ENCODE results near the gene HARBI1. TPM values are rescaled to one million over a fixed set of nuclear protein-coding genes. Genes with fewer than 3 reads are reported as not detected.

The HARBI1 gene
- total RNA-seq, 2 donors from 2014 or later = 7.5 to 8.4 TPM

- no peaks in the 10 kb centered on the region for H3K27me3 Mint-ChIP-seq (ENCODE audit: insufficient read depth)
- peaks cover 8% of the 10 kb centered on the region for H3K4me1 Mint-ChIP-seq
- no peak for DNase-seq
- Histone ChIP-seq H3K4me3 (ENCODE audit: low read length) (no peak overlapping the region), H3K9ac (ENCODE audit: extremely low read depth, low read length, poor library complexity, severe bottlenecking) (no peak overlapping the region), H3K9me3 (ENCODE audit: control insufficient read depth, low read length) (peaks cover 3% of the 10 kb centered on the region), H3K4me1 (ENCODE audit: control insufficient read depth, insufficient read depth, low read length) (no peaks in the 10 kb centered on the region), H3K27ac (ENCODE audit: low read depth, low read length) (no peak overlapping the region), H3K27me3 (ENCODE audit: control insufficient read depth, insufficient read depth, low read length, poor library complexity, severe bottlenecking) (no peaks in the 10 kb centered on the region), H3K36me3 (ENCODE audit: control insufficient read depth, insufficient read depth, low read length) (peaks cover 46% of the 10 kb centered on the region)
- H3K27ac Mint-ChIP-seq = no peak overlapping the region
- WGBS, 2 experiments (ENCODE audit: insufficient coverage in 1 of 2, insufficient read length in 1 of 2) = 100% methylated on average over 1 of the region's 1 CpG
- H3K9me3 Mint-ChIP-seq = no peaks in the 10 kb centered on the region
- peaks cover 51% of the 10 kb centered on the region for H3K36me3 Mint-ChIP-seq (ENCODE audit: low read depth)
- H3K4me3 Mint-ChIP-seq = no peak overlapping the region
- TF ChIP-seq, protein P1, sequence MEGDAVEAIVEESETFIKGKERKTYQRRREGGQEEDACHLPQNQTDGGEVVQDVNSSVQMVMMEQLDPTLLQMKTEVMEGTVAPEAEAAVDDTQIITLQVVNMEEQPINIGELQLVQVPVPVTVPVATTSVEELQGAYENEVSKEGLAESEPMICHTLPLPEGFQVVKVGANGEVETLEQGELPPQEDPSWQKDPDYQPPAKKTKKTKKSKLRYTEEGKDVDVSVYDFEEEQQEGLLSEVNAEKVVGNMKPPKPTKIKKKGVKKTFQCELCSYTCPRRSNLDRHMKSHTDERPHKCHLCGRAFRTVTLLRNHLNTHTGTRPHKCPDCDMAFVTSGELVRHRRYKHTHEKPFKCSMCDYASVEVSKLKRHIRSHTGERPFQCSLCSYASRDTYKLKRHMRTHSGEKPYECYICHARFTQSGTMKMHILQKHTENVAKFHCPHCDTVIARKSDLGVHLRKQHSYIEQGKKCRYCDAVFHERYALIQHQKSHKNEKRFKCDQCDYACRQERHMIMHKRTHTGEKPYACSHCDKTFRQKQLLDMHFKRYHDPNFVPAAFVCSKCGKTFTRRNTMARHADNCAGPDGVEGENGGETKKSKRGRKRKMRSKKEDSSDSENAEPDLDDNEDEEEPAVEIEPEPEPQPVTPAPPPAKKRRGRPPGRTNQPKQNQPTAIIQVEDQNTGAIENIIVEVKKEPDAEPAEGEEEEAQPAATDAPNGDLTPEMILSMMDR (conservative IDR thresholded peaks at IDR 0.05) = no peak
Measured at GRCh38 chr11:46632502-46632901, 15.5 kb upstream of the HARBI1 start.

DNA sequence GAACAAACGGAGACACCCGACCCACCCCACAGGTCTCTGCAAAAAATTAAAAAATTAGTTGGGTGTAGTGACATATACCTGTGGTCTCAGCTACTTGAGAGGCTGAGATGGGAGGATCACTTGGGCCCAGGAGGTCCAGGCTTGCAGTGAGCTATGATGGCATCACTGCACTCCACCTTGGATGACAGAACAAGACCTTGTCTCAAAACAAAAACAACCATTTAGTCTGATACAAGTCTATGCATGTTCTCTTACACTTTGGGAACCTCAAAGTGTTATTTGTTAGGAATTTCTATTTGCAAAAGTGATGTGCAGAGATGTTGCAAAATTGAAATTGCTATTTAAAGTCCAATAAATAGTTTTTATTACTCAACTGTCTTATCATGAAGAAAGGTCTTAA, 14.6 kb upstream of the HARBI1 start:
- H3K27me3 Mint-ChIP-seq (ENCODE audit: insufficient read depth) = no peaks in the 10 kb centered on the region
- H3K9me3 Mint-ChIP-seq = no peaks in the 10 kb centered on the region
- no peak overlapping the region for H3K27ac ChIP-seq (ENCODE audit: low read depth, low read length)
- peaks cover 8% of the 10 kb centered on the region for H3K4me1 Mint-ChIP-seq
- DNase-seq = peak; percentile 19
- peaks cover 51% of the 10 kb centered on the region for H3K36me3 Mint-ChIP-seq (ENCODE audit: low read depth)
- no peak overlapping the region for H3K4me3 ChIP-seq (ENCODE audit: low read length)
- peaks cover 43% of the 10 kb centered on the region for H3K36me3 ChIP-seq (ENCODE audit: control insufficient read depth, insufficient read depth, low read length)
- H3K9ac ChIP-seq (ENCODE audit: extremely low read depth, low read length, poor library complexity, severe bottlenecking) = no peak overlapping the region
- H3K27me3 ChIP-seq (ENCODE audit: control insufficient read depth, insufficient read depth, low read length, poor library complexity, severe bottlenecking) = no peaks in the 10 kb centered on the region
- H3K4me3 Mint-ChIP-seq = no peak overlapping the region
- no peaks in the 10 kb centered on the region for H3K4me1 ChIP-seq (ENCODE audit: control insufficient read depth, insufficient read depth, low read length)
- TF ChIP-seq, protein P1 (conservative IDR thresholded peaks at IDR 0.05) = no peak
- H3K9me3 ChIP-seq (ENCODE audit: control insufficient read depth, low read length) = no peaks in the 10 kb centered on the region
- WGBS, 2 experiments (ENCODE audit: insufficient coverage in 1 of 2, insufficient read length in 1 of 2) = 95% methylated on average over 2 of the region's 2 CpGs; no CpG with 5 or more reads in 1 of the 2 experiments
- no peak overlapping the region for H3K27ac Mint-ChIP-seq

DNA sequence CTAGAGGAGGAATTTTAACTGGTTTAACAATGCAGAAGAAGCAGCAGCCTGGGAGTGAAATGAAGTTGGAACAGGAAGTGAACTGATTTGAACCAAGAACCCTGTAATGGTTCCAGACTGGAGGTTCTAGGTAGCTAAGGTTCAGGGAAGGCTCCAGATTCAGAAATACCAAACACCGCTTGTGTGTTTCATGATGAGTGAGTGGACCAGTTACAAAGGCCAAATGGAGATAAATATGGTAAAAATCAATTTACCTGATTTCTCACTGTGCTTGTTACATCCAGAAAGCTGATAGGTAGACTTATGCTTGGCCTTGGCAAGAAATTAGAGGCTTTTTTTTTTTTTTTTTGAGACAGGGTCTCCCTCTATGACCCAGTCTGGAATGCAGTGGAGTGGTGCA, 13.2 kb upstream of the HARBI1 start:
- no peaks in the 10 kb centered on the region for H3K4me1 ChIP-seq (ENCODE audit: control insufficient read depth, insufficient read depth, low read length)
- TF ChIP-seq, protein P1 (conservative IDR thresholded peaks at IDR 0.05) = no peak
- no peak overlapping the region for H3K9ac ChIP-seq (ENCODE audit: extremely low read depth, low read length, poor library complexity, severe bottlenecking)
- H3K9me3 ChIP-seq (ENCODE audit: control insufficient read depth, low read length) = peaks cover 6% of the 10 kb centered on the region
- H3K27me3 ChIP-seq (ENCODE audit: control insufficient read depth, insufficient read depth, low read length, poor library complexity, severe bottlenecking) = no peaks in the 10 kb centered on the region
- peaks cover 51% of the 10 kb centered on the region for H3K36me3 Mint-ChIP-seq (ENCODE audit: low read depth)
- H3K27me3 Mint-ChIP-seq (ENCODE audit: insufficient read depth) = no peaks in the 10 kb centered on the region
- no peak overlapping the region for H3K4me3 Mint-ChIP-seq
- no peaks in the 10 kb centered on the region for H3K9me3 Mint-ChIP-seq
- no peak overlapping the region for H3K27ac Mint-ChIP-seq
- no peak overlapping the region for H3K27ac ChIP-seq (ENCODE audit: low read depth, low read length)
- H3K36me3 ChIP-seq (ENCODE audit: control insufficient read depth, insufficient read depth, low read length) = peaks cover 52% of the 10 kb centered on the region
- 100% methylated on average over 1 of the region's 1 CpG for WGBS, 2 experiments (ENCODE audit: insufficient coverage in 1 of 2, insufficient read length in 1 of 2)
- DNase-seq = no peak
- H3K4me1 Mint-ChIP-seq = no peaks in the 10 kb centered on the region
- no peak overlapping the region for H3K4me3 ChIP-seq (ENCODE audit: low read length)
